ENCODE data around the gene GPR146.

- TF ChIP-seq CTCF (IDR thresholded peaks at IDR 0.05; ENCODE audit: low read depth, low read length, poor library complexity, severe bottlenecking) (no peak), EZH2phosphoT487 (IDR thresholded peaks at IDR 0.05; ENCODE audit: borderline replicate concordance, low read length) (no peak)
Measured at GRCh38 chr7:1010226-1010625, 34.1 kb upstream of the GPR146 start.
